HFFc6 (cell line): ENCODE results near the gene SHROOM2. TPM values are rescaled to one million over a fixed set of nuclear protein-coding genes. Genes with fewer than 3 reads are reported as not detected.

ENCODE experiments used
- DNase-seq: peaks from one replicate; pipeline ENCODE4 v3.0.0-alpha.2; 2018
- H3K27ac Mint-ChIP-seq: 2 replicates; pipeline ENCODE4 v1.8.0; 2020; ENCODE audit warnings: mild to moderate bottlenecking, mixed read lengths
- H3K27me3 Mint-ChIP-seq: 2 replicates; pipeline ENCODE4 v1.8.0; 2021; ENCODE audit warnings: mild to moderate bottlenecking, moderate library complexity, mixed read lengths; ENCODE audit not compliant: insufficient read depth
- H3K36me3 Mint-ChIP-seq: 2 replicates; pipeline ENCODE4 v1.8.0; 2021; ENCODE audit warnings: low read depth, mixed read lengths
- H3K4me1 Mint-ChIP-seq: 2 replicates; pipeline ENCODE4 v1.8.0; 2020; ENCODE audit warnings: low read depth, mixed read lengths
- H3K4me3 Mint-ChIP-seq: 2 replicates; pipeline ENCODE4 v1.8.0; 2020; ENCODE audit warnings: mild to moderate bottlenecking, moderate library complexity, mixed read lengths
- H3K9me3 Mint-ChIP-seq: 2 replicates; pipeline ENCODE4 v1.8.0; 2020; ENCODE audit warnings: mild to moderate bottlenecking, mixed read lengths
- CTCF ChIP-seq: fragments of 200-600 bp; sonication (generic); IDR thresholded peaks from 2 replicates; pipeline ENCODE4 v1.5.0; 2021; ENCODE audit warnings: antibody characterized with exemption, mild to moderate bottlenecking
- total RNA-seq, 6 experiments: library from RNA; stranded (reverse); fragmentation: NEBNext Ultra II Directional; extraction: Animal tissue kit (Norgen Biotek cat#: 25700); gene quantifications; 2 replicates in 1 of 6; 3 replicates in 5 of 6; pipeline ENCODE4 v1.2.3, GENCODE V29; 2021

SHROOM2 gene
- total RNA-seq, 6 experiments from 2014 or later: 1.6 to 3.5 (median 2.9) TPM

- Mint-ChIP-seq H3K36me3 (no peaks in the 10 kb centered on the region), H3K4me3 (no peak overlapping the region), H3K27ac (no peak overlapping the region), H3K4me1 (peaks cover 16% of the 10 kb centered on the region), H3K27me3 (peaks cover 16% of the 10 kb centered on the region), H3K9me3 (no peaks in the 10 kb centered on the region)
- no peak for DNase-seq
- TF ChIP-seq CTCF: no peak
These were observed 56.3 kb downstream of the SHROOM2 start for GRCh38 chrX:9842541-9842940.

- no peaks in the 10 kb centered on the region for H3K9me3 Mint-ChIP-seq
- TF ChIP-seq CTCF: no peak
- no peak overlapping the region for H3K27ac Mint-ChIP-seq
- no peaks in the 10 kb centered on the region for H3K36me3 Mint-ChIP-seq
- H3K4me1 Mint-ChIP-seq: peaks cover 19% of the 10 kb centered on the region
- no peak for DNase-seq
- H3K4me3 Mint-ChIP-seq: no peak overlapping the region
- peaks cover 11% of the 10 kb centered on the region for H3K27me3 Mint-ChIP-seq
These were observed 58.8 kb downstream of the SHROOM2 start for GRCh38 chrX:9844936-9845577.

- TF ChIP-seq CTCF: no peak
- Mint-ChIP-seq H3K27me3 (peaks cover 13% of the 10 kb centered on the region), H3K4me3 (no peak overlapping the region), H3K4me1 (peaks cover 19% of the 10 kb centered on the region), H3K27ac (no peak overlapping the region), H3K9me3 (no peaks in the 10 kb centered on the region), H3K36me3 (no peaks in the 10 kb centered on the region)
- no peak for DNase-seq
These were observed 59.3 kb downstream of the SHROOM2 start for GRCh38 chrX:9845578-9845952.

- TF ChIP-seq CTCF: no peak
- peaks cover 19% of the 10 kb centered on the region for H3K4me1 Mint-ChIP-seq
- no peaks in the 10 kb centered on the region for H3K9me3 Mint-ChIP-seq
- H3K27me3 Mint-ChIP-seq: peaks cover 13% of the 10 kb centered on the region
- H3K36me3 Mint-ChIP-seq: no peaks in the 10 kb centered on the region
- H3K27ac Mint-ChIP-seq: peak overlapping the region; percentile 27
- no peak for DNase-seq
- H3K4me3 Mint-ChIP-seq: peak overlapping the region; percentile 22; the same call in 1 of the 2 replicates
These were observed 60.4 kb downstream of the SHROOM2 start for GRCh38 chrX:9846631-9847030.

- TF ChIP-seq CTCF: no peak
- Mint-ChIP-seq H3K27ac (peak overlapping the region; percentile 27), H3K4me1 (peaks cover 23% of the 10 kb centered on the region), H3K9me3 (no peaks in the 10 kb centered on the region), H3K27me3 (peaks cover 13% of the 10 kb centered on the region), H3K4me3 (peak overlapping the region; percentile 22; the same call in 1 of the 2 replicates), H3K36me3 (no peaks in the 10 kb centered on the region)
- peak; percentile 25 for DNase-seq
These were observed 60.8 kb downstream of the SHROOM2 start for GRCh38 chrX:9847071-9847470.
